IgD-negative memory B cell (primary cell): ENCODE results near the gene NSF. TPM values are rescaled to one million over a fixed set of nuclear protein-coding genes. Genes with fewer than 3 reads are reported as not detected.

Source experiments
- H3K27ac Mint-ChIP-seq, 3 donors: one replicate each; pipeline ENCODE4 v1.8.0; 2020 to 2022; ENCODE audit warnings: mild to moderate bottlenecking in 3 of 3, mixed read lengths in 3 of 3, moderate library complexity in 1 of 3
- H3K27me3 Mint-ChIP-seq: one replicate; pipeline ENCODE4 v1.8.0; 2021; ENCODE audit warnings: mixed read lengths
- H3K36me3 Mint-ChIP-seq: one replicate; pipeline ENCODE4 v1.8.0; 2020; ENCODE audit warnings: mild to moderate bottlenecking, mixed read lengths
- H3K4me1 Mint-ChIP-seq, 3 donors: one replicate each; pipeline ENCODE4 v1.8.0; 2020 to 2022; ENCODE audit warnings: mixed read lengths in 3 of 3, mild to moderate bottlenecking in 1 of 3
- H3K4me3 Mint-ChIP-seq, 4 donors: one replicate each; pipeline ENCODE4 v1.8.0; 2020 to 2022; ENCODE audit warnings: mild to moderate bottlenecking in 4 of 4, mixed read lengths in 4 of 4, moderate library complexity in 3 of 4
- H3K9me3 Mint-ChIP-seq, 3 donors: one replicate each; pipeline ENCODE4 v1.8.0; 2020 to 2021; ENCODE audit warnings: mixed read lengths in 3 of 3, mild to moderate bottlenecking in 1 of 3
- polyA plus RNA-seq: library from polyadenylated mRNA; unstranded; fragments of 300-500 nt; fragmentation: Illumina TruSeq; gene quantifications from one replicate; pipeline ENCODE4 v1.2.3, GENCODE V29; 2021

The NSF gene
- polyA plus RNA-seq, 1 donor from 2014 or later, result 16.5 TPM

GRCh38 chr17:46769531-46770438 lies 179.3 kb downstream of the NSF start:
- Mint-ChIP-seq H3K27me3 (peaks cover 3% of the 10 kb centered on the region), H3K27ac (no peak overlapping the region), H3K36me3 (no peaks in the 10 kb centered on the region), H3K4me1 (peaks cover 8 to 12% (median 12%) of the 10 kb centered on the region in 3 donors), H3K9me3 (no peaks in the 10 kb centered on the region), H3K4me3 (peak overlapping the region; percentile 62 to 92 (median 82))

GRCh38 chr17:46770439-46770817 lies 180.0 kb downstream of the NSF start:
- H3K9me3 Mint-ChIP-seq, result no peaks in the 10 kb centered on the region
- peaks cover 8 to 12% (median 12%) of the 10 kb centered on the region in 3 donors for H3K4me1 Mint-ChIP-seq
- peaks cover 3% of the 10 kb centered on the region for H3K27me3 Mint-ChIP-seq
- no peak overlapping the region for H3K27ac Mint-ChIP-seq
- no peaks in the 10 kb centered on the region for H3K36me3 Mint-ChIP-seq
- peak overlapping the region; percentile 71 to 92 (median 82) for H3K4me3 Mint-ChIP-seq

- peaks cover 3% of the 10 kb centered on the region for H3K27me3 Mint-ChIP-seq
- H3K4me3 Mint-ChIP-seq, result peak overlapping the region; percentile 71 to 92 (median 82)
- H3K36me3 Mint-ChIP-seq, result no peaks in the 10 kb centered on the region
- H3K27ac Mint-ChIP-seq, result no peak overlapping the region
- no peaks in the 10 kb centered on the region for H3K9me3 Mint-ChIP-seq
- H3K4me1 Mint-ChIP-seq, result peaks cover 4 to 12% (median 12%) of the 10 kb centered on the region in 3 donors
These were observed 180.5 kb downstream of the NSF start for GRCh38 chr17:46770818-46771560.

GRCh38 chr17:46771561-46772474 lies 181.3 kb downstream of the NSF start:
- no peaks in the 10 kb centered on the region for H3K36me3 Mint-ChIP-seq
- peaks cover 3% of the 10 kb centered on the region for H3K27me3 Mint-ChIP-seq
- H3K4me1 Mint-ChIP-seq, result peaks cover 4 to 12% (median 12%) of the 10 kb centered on the region in 3 donors
- H3K27ac Mint-ChIP-seq, result peak overlapping the region in 1 of 3 donors; percentile 7
- no peaks in the 10 kb centered on the region for H3K9me3 Mint-ChIP-seq
- peak overlapping the region; percentile 77 to 92 (median 84) for H3K4me3 Mint-ChIP-seq

GRCh38 chr17:46772475-46773220 lies 182.2 kb downstream of the NSF start:
- Mint-ChIP-seq H3K9me3 (no peaks in the 10 kb centered on the region), H3K27me3 (peaks cover 5% of the 10 kb centered on the region), H3K4me3 (peak overlapping the region; percentile 77 to 92 (median 84)), H3K36me3 (no peaks in the 10 kb centered on the region), H3K4me1 (peaks cover 4 to 14% (median 12%) of the 10 kb centered on the region in 3 donors), H3K27ac (peak overlapping the region in 2 of 3 donors; percentile 34 to 50)

GRCh38 chr17:46773221-46773605 lies 182.7 kb downstream of the NSF start:
- Mint-ChIP-seq H3K36me3 (no peaks in the 10 kb centered on the region), H3K27ac (peak overlapping the region in 2 of 3 donors; percentile 34 to 50)

GRCh38 chr17:46773676-46774075 lies 183.2 kb downstream of the NSF start:
- H3K36me3 Mint-ChIP-seq, result no peaks in the 10 kb centered on the region
- no peak overlapping the region for H3K27ac Mint-ChIP-seq
- H3K4me3 Mint-ChIP-seq, result no peak overlapping the region
- peaks cover 4 to 14% (median 12%) of the 10 kb centered on the region in 3 donors for H3K4me1 Mint-ChIP-seq
- peaks cover 7% of the 10 kb centered on the region for H3K27me3 Mint-ChIP-seq
- no peaks in the 10 kb centered on the region for H3K9me3 Mint-ChIP-seq

More at GRCh38 chr17:46773221-46773605, 182.7 kb downstream of the NSF start:
- Mint-ChIP-seq H3K4me3 (peak overlapping the region; percentile 54 to 90 (median 79)), H3K4me1 (peaks cover 4 to 14% (median 12%) of the 10 kb centered on the region in 3 donors), H3K27me3 (peaks cover 7% of the 10 kb centered on the region), H3K9me3 (no peaks in the 10 kb centered on the region)

- Mint-ChIP-seq H3K4me1 (peaks cover 4 to 14% (median 12%) of the 10 kb centered on the region in 3 donors), H3K27ac (no peak overlapping the region), H3K36me3 (no peaks in the 10 kb centered on the region), H3K9me3 (no peaks in the 10 kb centered on the region), H3K27me3 (peaks cover 7% of the 10 kb centered on the region), H3K4me3 (peak overlapping the region in 2 of 4 donors; percentile 68 to 82)
These were observed 183.8 kb downstream of the NSF start for GRCh38 chr17:46774108-46774737.

- Mint-ChIP-seq H3K4me1 (peaks cover 4 to 13% (median 9%) of the 10 kb centered on the region in 3 donors), H3K27ac (no peak overlapping the region), H3K27me3 (peaks cover 4% of the 10 kb centered on the region), H3K4me3 (no peak overlapping the region), H3K36me3 (no peaks in the 10 kb centered on the region), H3K9me3 (no peaks in the 10 kb centered on the region)
These were observed 186.0 kb downstream of the NSF start for GRCh38 chr17:46776298-46777005.

- peak overlapping the region in 1 of 4 donors; percentile 68 for H3K4me3 Mint-ChIP-seq
- no peaks in the 10 kb centered on the region for H3K36me3 Mint-ChIP-seq
- peaks cover 4% of the 10 kb centered on the region for H3K27me3 Mint-ChIP-seq
- H3K4me1 Mint-ChIP-seq, result peaks cover 4 to 11% (median 7%) of the 10 kb centered on the region in 3 donors
- no peaks in the 10 kb centered on the region for H3K9me3 Mint-ChIP-seq
- H3K27ac Mint-ChIP-seq, result peak overlapping the region in 1 of 3 donors; percentile 68
These were observed 187.8 kb downstream of the NSF start for GRCh38 chr17:46777943-46778915.

- Mint-ChIP-seq H3K36me3 (no peaks in the 10 kb centered on the region), H3K4me3 (no peak overlapping the region), H3K9me3 (no peaks in the 10 kb centered on the region), H3K27me3 (peaks cover 4% of the 10 kb centered on the region), H3K4me1 (peaks cover 0 to 8% (median 7%) of the 10 kb centered on the region in 3 donors), H3K27ac (no peak overlapping the region)
These were observed 189.5 kb downstream of the NSF start for GRCh38 chr17:46780003-46780373.
